Astrocyte (in vitro differentiated cells and primary cell): ENCODE results near the gene FGF12. TPM values are rescaled to one million over a fixed set of nuclear protein-coding genes. Genes with fewer than 3 reads are reported as not detected.

Experiments used
- DNase-seq: peaks from one replicate; pipeline ENCODE4 v3.0.0-alpha.2; 2010; ENCODE audit warnings: low read depth
- FAIRE-seq: peaks from 2 replicates; lab custom pipeline; 2011; peaks lifted over from hg19 to GRCh38; lab: Jason Lieb, UNC
- H2AFZ ChIP-seq: 2 replicates; pipeline ENCODE4 v1.6.0; 2012; ENCODE audit warnings: low read depth, low read length, inconsistent platforms
- H3K27ac ChIP-seq: 2 replicates; pipeline ENCODE4 v1.5.1; 2011; ENCODE audit warnings: low read depth, low read length, inconsistent platforms
- H3K27me3 ChIP-seq: 2 replicates; pipeline ENCODE4 v1.6.0; 2011; ENCODE audit warnings: low read length, inconsistent platforms; ENCODE audit not compliant: insufficient read depth
- H3K36me3 ChIP-seq: 2 replicates; pipeline ENCODE4 v1.5.1; 2011; ENCODE audit warnings: low read length, inconsistent platforms; ENCODE audit not compliant: insufficient read depth
- H3K4me1 ChIP-seq: 2 replicates; pipeline ENCODE4 v1.5.1; 2011; ENCODE audit warnings: low read length, inconsistent platforms; ENCODE audit not compliant: insufficient read depth
- H3K4me2 ChIP-seq: 2 replicates; pipeline ENCODE4 v1.6.0; 2012; ENCODE audit warnings: low read length, inconsistent platforms
- H3K4me3 ChIP-seq: 2 replicates; pipeline ENCODE4 v1.5.1; 2011; ENCODE audit warnings: low read depth, mild to moderate bottlenecking, low read length, inconsistent platforms; ENCODE audit not compliant: insufficient read depth
- H3K79me2 ChIP-seq: 2 replicates; pipeline ENCODE4 v1.6.0; 2012; ENCODE audit warnings: mild to moderate bottlenecking, low read length, inconsistent platforms; ENCODE audit not compliant: insufficient read depth
- H3K9ac ChIP-seq: 2 replicates; pipeline ENCODE4 v1.6.0; 2012; ENCODE audit warnings: mild to moderate bottlenecking, low read length, inconsistent platforms
- H3K9me3 ChIP-seq: 2 replicates; pipeline ENCODE4 v1.5.1; 2012; ENCODE audit warnings: low read depth, mild to moderate bottlenecking, low read length, inconsistent platforms; ENCODE audit not compliant: insufficient read depth
- H4K20me1 ChIP-seq: 2 replicates; pipeline ENCODE4 v1.6.0; 2012; ENCODE audit warnings: low read length, inconsistent platforms; ENCODE audit not compliant: insufficient read depth
- H3K27ac Mint-ChIP-seq: one replicate; pipeline ENCODE4 v1.8.0; 2021; ENCODE audit warnings: mild to moderate bottlenecking, mixed read lengths; ENCODE audit not compliant: unreplicated experiment
- H3K27me3 Mint-ChIP-seq: one replicate; pipeline ENCODE4 v1.8.0; 2021; ENCODE audit warnings: low read depth, mixed read lengths; ENCODE audit not compliant: unreplicated experiment
- H3K36me3 Mint-ChIP-seq: one replicate; pipeline ENCODE4 v1.8.0; 2021; ENCODE audit warnings: low read depth, mixed read lengths; ENCODE audit not compliant: unreplicated experiment
- H3K4me1 Mint-ChIP-seq: one replicate; pipeline ENCODE4 v1.8.0; 2021; ENCODE audit warnings: low read depth, mixed read lengths; ENCODE audit not compliant: unreplicated experiment
- H3K4me3 Mint-ChIP-seq: one replicate; pipeline ENCODE4 v1.8.0; 2021; ENCODE audit warnings: mild to moderate bottlenecking, moderate library complexity, mixed read lengths; ENCODE audit not compliant: unreplicated experiment
- H3K9me3 Mint-ChIP-seq: one replicate; pipeline ENCODE4 v1.8.0; 2021; ENCODE audit warnings: mild to moderate bottlenecking, mixed read lengths; ENCODE audit not compliant: unreplicated experiment
- CTCF ChIP-seq: IDR thresholded peaks from 2 replicates; pipeline ENCODE4 v1.5.1; 2011; ENCODE audit warnings: low read depth, mild to moderate bottlenecking, inconsistent platforms, low read length, moderate library complexity; ENCODE audit not compliant: insufficient read depth
- EZH2 ChIP-seq: IDR thresholded peaks from 2 replicates; pipeline ENCODE4 v1.6.1; 2012; ENCODE audit warnings: mild to moderate bottlenecking, low read length, inconsistent platforms; ENCODE audit not compliant: insufficient read depth
- total RNA-seq: library from RNA; stranded (reverse); gene quantifications from 2 replicates; pipeline ENCODE4 v1.2.1, GENCODE V29; 2021

The FGF12 gene
- total RNA-seq, 1 donor from 2014 or later = 1.4 TPM

GRCh38 chr3:192277477-192277876, 449.9 kb downstream of the FGF12 start:
- no peaks in the 10 kb centered on the region for H3K27me3 ChIP-seq
- H3K27ac Mint-ChIP-seq = no peak overlapping the region
- H3K4me1 Mint-ChIP-seq = no peaks in the 10 kb centered on the region
- no peaks in the 10 kb centered on the region for H3K36me3 Mint-ChIP-seq
- no peaks in the 10 kb centered on the region for H3K36me3 ChIP-seq
- no peak overlapping the region for H3K9ac ChIP-seq
- H3K27ac ChIP-seq = no peak overlapping the region
- TF ChIP-seq CTCF (no peak), EZH2 (no peak)
- H3K27me3 Mint-ChIP-seq = no peaks in the 10 kb centered on the region
- no peak overlapping the region for H3K4me3 ChIP-seq
- no peaks in the 10 kb centered on the region for H3K9me3 Mint-ChIP-seq
- no peaks in the 10 kb centered on the region for H4K20me1 ChIP-seq
- FAIRE-seq = no peak
- H2AFZ ChIP-seq = no peak overlapping the region
- H3K9me3 ChIP-seq = no peaks in the 10 kb centered on the region
- H3K4me3 Mint-ChIP-seq = no peak overlapping the region
- H3K79me2 ChIP-seq = no peaks in the 10 kb centered on the region
- H3K4me1 ChIP-seq = no peaks in the 10 kb centered on the region
- DNase-seq = no peak
- no peak overlapping the region for H3K4me2 ChIP-seq

GRCh38 chr3:192275741-192276355, 451.5 kb downstream of the FGF12 start:
- Histone ChIP-seq H3K9ac (no peak overlapping the region), H3K27ac (no peak overlapping the region), H2AFZ (no peak overlapping the region), H4K20me1 (no peaks in the 10 kb centered on the region), H3K4me1 (no peaks in the 10 kb centered on the region), H3K79me2 (no peaks in the 10 kb centered on the region), H3K27me3 (no peaks in the 10 kb centered on the region), H3K36me3 (no peaks in the 10 kb centered on the region), H3K4me3 (no peak overlapping the region), H3K4me2 (no peak overlapping the region), H3K9me3 (no peaks in the 10 kb centered on the region)
- no peaks in the 10 kb centered on the region for H3K4me1 Mint-ChIP-seq
- H3K27ac Mint-ChIP-seq = no peak overlapping the region
- FAIRE-seq = no peak
- no peaks in the 10 kb centered on the region for H3K36me3 Mint-ChIP-seq
- no peaks in the 10 kb centered on the region for H3K9me3 Mint-ChIP-seq
- peak; percentile 55 for DNase-seq
- no peak for TF ChIP-seq CTCF
- TF ChIP-seq EZH2 = no peak
- H3K4me3 Mint-ChIP-seq = no peak overlapping the region
- H3K27me3 Mint-ChIP-seq = no peaks in the 10 kb centered on the region

- no peaks in the 10 kb centered on the region for H3K36me3 Mint-ChIP-seq
- no peak for FAIRE-seq
These were observed 453.7 kb downstream of the FGF12 start for GRCh38 chr3:192273697-192274010.

More at GRCh38 chr3:192273697-192274010, 453.7 kb downstream of the FGF12 start:
- H3K4me1 ChIP-seq = no peaks in the 10 kb centered on the region
- Mint-ChIP-seq H3K4me1 (no peaks in the 10 kb centered on the region), H3K27ac (no peak overlapping the region), H3K27me3 (no peaks in the 10 kb centered on the region), H3K9me3 (no peaks in the 10 kb centered on the region), H3K4me3 (no peak overlapping the region)
- H3K9me3 ChIP-seq = no peaks in the 10 kb centered on the region
- no peak overlapping the region for H3K4me3 ChIP-seq
- no peaks in the 10 kb centered on the region for H4K20me1 ChIP-seq
- TF ChIP-seq EZH2 = no peak
- no peak for TF ChIP-seq CTCF
- no peaks in the 10 kb centered on the region for H3K79me2 ChIP-seq
- no peak for DNase-seq
- H3K9ac ChIP-seq = no peak overlapping the region
- H2AFZ ChIP-seq = no peak overlapping the region
- H3K27ac ChIP-seq = no peak overlapping the region
- H3K27me3 ChIP-seq = no peaks in the 10 kb centered on the region
- no peak overlapping the region for H3K4me2 ChIP-seq
- H3K36me3 ChIP-seq = no peaks in the 10 kb centered on the region
